Stimulated activated CD8-positive, alpha-beta memory T cell treated with anti-CD3 and anti-CD28 coated beads, Interleukin-15, amount 100 ng/mL, for 24 hours (primary cell): ENCODE measurements around the gene ZNF804B.
"Not testable (repeated sequence)": the region's sequence is repeated elsewhere in the genome, so short reads cannot be mapped to it uniquely, and the experiment has no call there.

Source experiments
- DNase-seq: peaks from one replicate; pipeline ENCODE4 v3.0.0-alpha.2; 2020; ENCODE audit warnings: low read depth

ZNF804B gene

GRCh38 chr7:89085580-89085979, 326.1 kb downstream of the ZNF804B start:
- DNase-seq: no peak

GRCh38 chr7:89091550-89091949, 332.1 kb downstream of the ZNF804B start:
- no peak for DNase-seq

- no peak for DNase-seq
Observed at GRCh38 chr7:89094269-89094668, 334.8 kb downstream of the ZNF804B start.

GRCh38 chr7:89103564-89103963, 344.1 kb downstream of the ZNF804B start:
- DNase-seq: no peak

GRCh38 chr7:89104748-89105685, 345.5 kb downstream of the ZNF804B start:
- no peak for DNase-seq

GRCh38 chr7:89123871-89124270, 364.4 kb downstream of the ZNF804B start:
- DNase-seq: no peak

GRCh38 chr7:89129600-89130375, 370.3 kb downstream of the ZNF804B start:
- DNase-seq: no peak

- no peak for DNase-seq
Observed at GRCh38 chr7:89133357-89133756, 373.9 kb downstream of the ZNF804B start.

- no peak for DNase-seq
Observed at GRCh38 chr7:89133819-89134218, 374.3 kb downstream of the ZNF804B start.

GRCh38 chr7:89145801-89146200, 386.3 kb downstream of the ZNF804B start:
- DNase-seq: no peak

- DNase-seq: no peak
Observed at GRCh38 chr7:89160107-89160506, 400.6 kb downstream of the ZNF804B start.

- no peak for DNase-seq
Observed at GRCh38 chr7:89165421-89165820, 405.9 kb downstream of the ZNF804B start.

- no peak for DNase-seq
Observed at GRCh38 chr7:89170628-89171027, 411.1 kb downstream of the ZNF804B start.

GRCh38 chr7:89182116-89182515, 422.6 kb downstream of the ZNF804B start:
- no peak for DNase-seq

GRCh38 chr7:89183712-89184111, 424.2 kb downstream of the ZNF804B start:
- no peak for DNase-seq

- no peak for DNase-seq
Observed at GRCh38 chr7:89200758-89201157, 441.3 kb downstream of the ZNF804B start.

GRCh38 chr7:89223900-89224395, 464.4 kb downstream of the ZNF804B start:
- no peak for DNase-seq

- DNase-seq: not testable (repeated sequence)
Observed at GRCh38 chr7:89228688-89229171, 469.2 kb downstream of the ZNF804B start.

- no peak for DNase-seq
Observed at GRCh38 chr7:89238156-89238555, 478.7 kb downstream of the ZNF804B start.

- DNase-seq: no peak
Observed at GRCh38 chr7:89246196-89246595, 486.7 kb downstream of the ZNF804B start.

GRCh38 chr7:89247207-89247606, 487.7 kb downstream of the ZNF804B start:
- DNase-seq: no peak

GRCh38 chr7:89259085-89259484, 499.6 kb downstream of the ZNF804B start:
- no peak for DNase-seq

- DNase-seq: no peak
Observed at GRCh38 chr7:89264126-89264525, 504.6 kb downstream of the ZNF804B start.
